Measurements from ENCODE around the gene JPT2. TPM values are rescaled to one million over a fixed set of nuclear protein-coding genes. Genes with fewer than 3 reads are reported as not detected.

JPT2 gene
- polyA plus RNA-seq, 5 donors, result 64.2 to 77.3 (median 73.7) TPM

- DNase-seq, result no peak
Measured at GRCh38 chr16:1650131-1650530, 27.9 kb upstream of the JPT2 start.

GRCh38 chr16:1651094-1651973 lies 26.7 kb upstream of the JPT2 start:
- DNase-seq, result no peak

- no peak for DNase-seq
Measured at GRCh38 chr16:1651974-1652312, 26.1 kb upstream of the JPT2 start.

GRCh38 chr16:1653023-1653422 lies 25.1 kb upstream of the JPT2 start:
- DNase-seq, result no peak

- no peak for DNase-seq
Measured at GRCh38 chr16:1654505-1655268, 23.4 kb upstream of the JPT2 start.

GRCh38 chr16:1655269-1655807 lies 22.7 kb upstream of the JPT2 start:
- DNase-seq, result no peak

GRCh38 chr16:1655909-1656807 lies 21.9 kb upstream of the JPT2 start:
- DNase-seq, result no peak

- no peak for DNase-seq
Measured at GRCh38 chr16:1656808-1657617, 21.1 kb upstream of the JPT2 start.

GRCh38 chr16:1657841-1658240 lies 20.2 kb upstream of the JPT2 start:
- no peak for DNase-seq

GRCh38 chr16:1659031-1659430 lies 19.0 kb upstream of the JPT2 start:
- no peak for DNase-seq

GRCh38 chr16:1661826-1662225 lies 16.3 kb upstream of the JPT2 start:
- DNase-seq, result no peak

- no peak for DNase-seq
Measured at GRCh38 chr16:1662543-1662942, 15.5 kb upstream of the JPT2 start.

- no peak for DNase-seq
Measured at GRCh38 chr16:1665829-1666228, 12.2 kb upstream of the JPT2 start.

GRCh38 chr16:1666316-1666715 lies 11.8 kb upstream of the JPT2 start:
- DNase-seq, result no peak

GRCh38 chr16:1667271-1667670 lies 10.8 kb upstream of the JPT2 start:
- DNase-seq, result no peak

GRCh38 chr16:1667916-1668315 lies 10.2 kb upstream of the JPT2 start:
- DNase-seq, result no peak

- DNase-seq, result no peak
Measured at GRCh38 chr16:1668612-1669319, 9.3 kb upstream of the JPT2 start.

GRCh38 chr16:1669698-1670097 lies 8.4 kb upstream of the JPT2 start:
- DNase-seq, result no peak

- DNase-seq, result no peak
Measured at GRCh38 chr16:1670371-1670770, 7.7 kb upstream of the JPT2 start.

- no peak for DNase-seq
Measured at GRCh38 chr16:1670866-1671265, 7.2 kb upstream of the JPT2 start.
